Breast epithelium (tissue), 4 donors: Measurements from ENCODE around the gene GPRASP3. TPM values are rescaled to one million over a fixed set of nuclear protein-coding genes. Genes with fewer than 3 reads are reported as not detected.
A peak's percentile ranks its signal among the peaks of the same experiment; 100 is the strongest.

Source experiments
- DNase-seq, 2 donors: peaks; one replicate each; pipeline ENCODE4 v3.0.0-alpha.2; 2019; ENCODE audit warnings: low spot score in 2 of 2
- H3K27ac ChIP-seq, 2 donors: fragments of 200-600 bp; sonication (generic) in 1 of 2; one replicate each; pipeline ENCODE4 v1.5.1; 2016 to 2019; ENCODE audit warnings: mild to moderate bottlenecking in 1 of 2
- H3K27me3 ChIP-seq, 2 donors: fragments of 200-600 bp; sonication (generic) in 1 of 2; one replicate each; pipeline versions ENCODE4 v1.5.1 to v1.6.0; 2017 to 2019; ENCODE audit warnings: control low read depth in 1 of 2, mild to moderate bottlenecking in 1 of 2
- H3K36me3 ChIP-seq: fragments of 200-600 bp; one replicate; pipeline ENCODE4 v1.5.1; 2019
- H3K4me1 ChIP-seq, 2 donors: fragments of 200-600 bp; sonication (generic); one replicate each; pipeline ENCODE4 v1.5.1; 2016 to 2019; ENCODE audit warnings: control low read depth in 1 of 2
- H3K4me3 ChIP-seq, 3 donors: fragments of 200-600 bp; sonication (generic); 1 replicate in 2 of 3; 2 replicates in 1 of 3; pipeline ENCODE4 v1.5.1; 2016 to 2019; ENCODE audit warnings: mild to moderate bottlenecking in 3 of 3, moderate library complexity in 2 of 3
- H3K9me3 ChIP-seq, 2 donors: fragments of 200-600 bp; sonication (generic) in 1 of 2; one replicate each; pipeline ENCODE4 v1.5.1; 2016 to 2019; ENCODE audit warnings: control low read depth in 1 of 2
- CTCF ChIP-seq, 3 donors: fragments of 450-650 bp; IDR thresholded peaks; one replicate each; pipeline ENCODE4 v1.5.1; 2016 to 2017; ENCODE audit warnings: antibody characterized with exemption in 3 of 3, mild to moderate bottlenecking in 3 of 3, moderate library complexity in 3 of 3
- POLR2A ChIP-seq: fragments of 450-650 bp; IDR thresholded peaks from one replicate; pipeline ENCODE4 v1.6.1; 2016; ENCODE audit warnings: antibody characterized with exemption, mild to moderate bottlenecking, moderate library complexity
- POLR2AphosphoS5 ChIP-seq, 3 donors: sonication (generic); formaldehyde crosslinking; IDR thresholded peaks; one replicate each; pipeline ENCODE4 v1.6.1; 2017; ENCODE audit warnings: antibody characterized with exemption in 3 of 3
- intact Hi-C: fragments of 100-400 bp; cut with DNase I; formaldehyde crosslinking; loops from one replicate; pipeline ENCODE4 v1.15.1; 2023; ENCODE audit warnings: low total_unique reads
- total RNA-seq, 3 donors: library from RNA; depleted of rRNA; stranded (reverse); fragments of >200 nt; gene quantifications; one replicate each; pipeline ENCODE4 v1.1.0, GENCODE V29; 2016

The GPRASP3 gene
- total RNA-seq, 3 donors from 2014 or later, result 1.8 to 4.3 (median 4.2) TPM

- peaks cover 5 to 6% of the 10 kb centered on the region in 2 donors for H3K9me3 ChIP-seq
- DNase-seq, result no peak
- no peak for TF ChIP-seq CTCF (IDR thresholded peaks at IDR 0.05)
- no peak for TF ChIP-seq POLR2A
- TF ChIP-seq POLR2AphosphoS5 (IDR thresholded peaks at IDR 0.05), result no peak
- intact Hi-C loops, result no loop called here
- H3K36me3 ChIP-seq, result no peaks in the 10 kb centered on the region
- H3K27me3 ChIP-seq, result peaks cover 0 to 5% of the 10 kb centered on the region in 2 donors
- no peak overlapping the region for H3K4me3 ChIP-seq
- H3K27ac ChIP-seq, result no peak overlapping the region
- no peaks in the 10 kb centered on the region for H3K4me1 ChIP-seq
Observed at GRCh38 chrX:102696306-102696705, 24.2 kb upstream of the GPRASP3 start.

GRCh38 chrX:102697494-102697893 is 23.0 kb upstream of the GPRASP3 start:
- Histone ChIP-seq H3K27ac (no peak overlapping the region), H3K36me3 (no peaks in the 10 kb centered on the region), H3K4me3 (no peak overlapping the region), H3K27me3 (peaks cover 0 to 12% of the 10 kb centered on the region in 2 donors), H3K9me3 (no peaks in the 10 kb centered on the region), H3K4me1 (no peaks in the 10 kb centered on the region)
- DNase-seq, result no peak
- intact Hi-C loops, result no loop called here
- no peak for TF ChIP-seq POLR2A
- TF ChIP-seq POLR2AphosphoS5 (IDR thresholded peaks at IDR 0.05), result no peak

- intact Hi-C loops, result no loop called here
- Histone ChIP-seq H3K9me3 (no peaks in the 10 kb centered on the region), H3K27me3 (peaks cover 0 to 15% of the 10 kb centered on the region in 2 donors), H3K36me3 (no peaks in the 10 kb centered on the region), H3K4me1 (no peaks in the 10 kb centered on the region), H3K4me3 (no peak overlapping the region), H3K27ac (no peak overlapping the region)
- DNase-seq, result no peak
- TF ChIP-seq POLR2AphosphoS5 (IDR thresholded peaks at IDR 0.05) (no peak), CTCF (IDR thresholded peaks at IDR 0.05) (no peak), POLR2A (no peak)
Observed at GRCh38 chrX:102708900-102709299, 11.6 kb upstream of the GPRASP3 start.

- DNase-seq, result no peak
- Histone ChIP-seq H3K9me3 (no peaks in the 10 kb centered on the region), H3K27ac (peak overlapping the region; percentile 88 to 92), H3K27me3 (peaks cover 0 to 14% of the 10 kb centered on the region in 2 donors), H3K4me1 (no peaks in the 10 kb centered on the region), H3K4me3 (peak overlapping the region; percentile 61 to 82 (median 66)), H3K36me3 (no peaks in the 10 kb centered on the region)
- intact Hi-C loops, result no loop called here
- TF ChIP-seq POLR2A, result no peak
Observed at GRCh38 chrX:102711872-102712215, 8.7 kb upstream of the GPRASP3 start.

- peak; percentile 35 to 51 for DNase-seq
Observed at GRCh38 chrX:102712216-102712966, 8.2 kb upstream of the GPRASP3 start, which contains the start of gene GPRASP2. Gene GPRASP2, plus strand, starts transcription at chrX:102712448. Its CDS starts 2,422 bp downstream, at chrX:102714870.

GRCh38 chrX:102712981-102713625 is 7.4 kb upstream of the GPRASP3 start:
- peak; percentile 53 to 59 for DNase-seq
- intact Hi-C loops, result no loop called here

More at GRCh38 chrX:102712216-102712966, 8.2 kb upstream of the GPRASP3 start, which contains the start of gene GPRASP2:
- Histone ChIP-seq H3K9me3 (no peaks in the 10 kb centered on the region), H3K4me1 (no peaks in the 10 kb centered on the region), H3K27me3 (peaks cover 0 to 14% of the 10 kb centered on the region in 2 donors), H3K36me3 (no peaks in the 10 kb centered on the region), H3K4me3 (peak within 1 kb of the TSS; percentile 61 to 82 (median 66)), H3K27ac (peak within 1 kb of the TSS; percentile 88 to 92)
- no peak for TF ChIP-seq POLR2A
- peak in 1 of 3 donors; percentile 22 for TF ChIP-seq POLR2AphosphoS5 (IDR thresholded peaks at IDR 0.05)
- intact Hi-C loops, result no loop called here

More at GRCh38 chrX:102712981-102713625, 7.4 kb upstream of the GPRASP3 start:
- H3K4me1 ChIP-seq, result no peaks in the 10 kb centered on the region
- H3K4me3 ChIP-seq, result peak overlapping the region; percentile 61 to 82 (median 66)
- no peaks in the 10 kb centered on the region for H3K9me3 ChIP-seq
- H3K27ac ChIP-seq, result peak overlapping the region; percentile 88 to 92
- H3K36me3 ChIP-seq, result no peaks in the 10 kb centered on the region
- H3K27me3 ChIP-seq, result peaks cover 0 to 14% of the 10 kb centered on the region in 2 donors
- TF ChIP-seq POLR2AphosphoS5 (IDR thresholded peaks at IDR 0.05), result peak in 2 of 3 donors; percentile 36 to 56
- TF ChIP-seq POLR2A, result no peak
- TF ChIP-seq CTCF (IDR thresholded peaks at IDR 0.05), result peak; percentile 60 to 67 (median 65)
